GM13976 (cell line): Measurements from ENCODE around the gene REN.

Experiments
- DNase-seq: peaks from one replicate; pipeline ENCODE4 v3.0.0; 2012; ENCODE audit warnings: low spot score
- in situ Hi-C: fragments of 300-500 bp; cut with MboI; formaldehyde crosslinking; loops from one replicate; pipeline ENCODE4 v1.12.0; 2022; ENCODE audit warnings: low sequenced_read_pairs, mixed read lengths, inconsistent platforms; ENCODE audit not compliant: unreplicated experiment
- TF ChIP-seq, protein P1 (sequence below): IDR thresholded peaks from 2 replicates; pipeline ENCODE4 v1.5.1; 2012; ENCODE audit warnings: borderline replicate concordance, mild to moderate bottlenecking; ENCODE audit not compliant: insufficient read depth; ENCODE audit errors: extremely low read depth, missing control alignments, control extremely low read depth

The REN gene

DNA sequence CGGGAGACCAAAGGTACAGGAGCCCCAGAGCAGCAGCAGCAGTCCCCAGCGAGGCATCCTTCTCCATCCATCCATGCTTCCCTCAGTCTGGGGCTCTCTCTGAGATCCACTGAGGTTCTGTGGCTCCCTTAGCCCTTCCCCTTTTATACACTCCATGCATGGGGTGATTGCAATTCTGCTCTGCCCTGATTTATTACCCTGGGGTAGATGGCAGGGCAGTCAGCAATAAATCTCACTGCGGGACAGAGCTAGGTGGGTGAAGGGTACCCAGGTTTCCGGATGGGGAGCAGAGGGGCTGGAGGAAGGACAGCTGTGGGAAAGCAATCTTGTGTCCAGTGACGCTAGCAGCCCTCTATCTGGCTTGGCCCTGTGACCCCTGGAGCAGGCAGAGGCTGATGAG, at the start of gene REN:
TSS of gene REN (minus strand) at position 119 of the 400 bp plus-strand sequence. CDS start at position 75, 44 bp downstream.
- in situ Hi-C loops: loop anchor here (10.0 kb wide), 1 partner anchor 199 kb away; no protein-coding TSS in a partner anchor
- TF ChIP-seq, protein P1, sequence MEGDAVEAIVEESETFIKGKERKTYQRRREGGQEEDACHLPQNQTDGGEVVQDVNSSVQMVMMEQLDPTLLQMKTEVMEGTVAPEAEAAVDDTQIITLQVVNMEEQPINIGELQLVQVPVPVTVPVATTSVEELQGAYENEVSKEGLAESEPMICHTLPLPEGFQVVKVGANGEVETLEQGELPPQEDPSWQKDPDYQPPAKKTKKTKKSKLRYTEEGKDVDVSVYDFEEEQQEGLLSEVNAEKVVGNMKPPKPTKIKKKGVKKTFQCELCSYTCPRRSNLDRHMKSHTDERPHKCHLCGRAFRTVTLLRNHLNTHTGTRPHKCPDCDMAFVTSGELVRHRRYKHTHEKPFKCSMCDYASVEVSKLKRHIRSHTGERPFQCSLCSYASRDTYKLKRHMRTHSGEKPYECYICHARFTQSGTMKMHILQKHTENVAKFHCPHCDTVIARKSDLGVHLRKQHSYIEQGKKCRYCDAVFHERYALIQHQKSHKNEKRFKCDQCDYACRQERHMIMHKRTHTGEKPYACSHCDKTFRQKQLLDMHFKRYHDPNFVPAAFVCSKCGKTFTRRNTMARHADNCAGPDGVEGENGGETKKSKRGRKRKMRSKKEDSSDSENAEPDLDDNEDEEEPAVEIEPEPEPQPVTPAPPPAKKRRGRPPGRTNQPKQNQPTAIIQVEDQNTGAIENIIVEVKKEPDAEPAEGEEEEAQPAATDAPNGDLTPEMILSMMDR: no peak
- no peak for DNase-seq

- DNase-seq: peak; percentile 72
- in situ Hi-C loops: no loop called here
- TF ChIP-seq, protein P1: peak; percentile 14
Observed at GRCh38 chr1:204213668-204214662, 47.8 kb upstream of the REN start, which contains the start of gene GOLT1A. Gene GOLT1A, minus strand, starts transcription at chr1:204213988. Its CDS starts 82 bp downstream, at chr1:204213906.

DNA sequence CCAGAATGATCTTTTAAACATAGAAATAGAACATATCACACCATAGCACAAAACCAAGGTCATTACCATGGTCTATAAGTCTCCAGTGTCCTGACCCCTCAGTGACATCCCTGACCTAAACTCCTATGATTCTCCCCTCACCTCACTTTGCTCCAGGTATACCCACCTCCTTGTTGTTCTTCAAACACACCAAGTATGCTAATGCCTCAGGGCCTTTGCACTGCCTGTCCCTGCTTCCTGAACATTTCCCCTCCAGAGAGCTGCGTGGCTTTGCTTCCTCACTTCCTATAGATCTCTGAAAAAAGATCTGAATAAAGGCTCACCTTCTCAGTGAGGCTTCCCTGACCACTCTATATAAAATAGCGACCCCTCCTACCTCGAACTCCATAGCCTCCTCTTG, 46.6 kb upstream of the REN start:
- TF ChIP-seq, protein P1: no peak
- in situ Hi-C loops: no loop called here
- DNase-seq: no peak

- in situ Hi-C loops: no loop called here
- TF ChIP-seq, protein P1: no peak
- no peak for DNase-seq
Observed at GRCh38 chr1:204211046-204211445, 44.9 kb upstream of the REN start.

- in situ Hi-C loops: no loop called here
- peak; percentile 86 for DNase-seq
- TF ChIP-seq, protein P1: peak; percentile 92
Observed at GRCh38 chr1:204207136-204207616, 41.0 kb upstream of the REN start.

DNA sequence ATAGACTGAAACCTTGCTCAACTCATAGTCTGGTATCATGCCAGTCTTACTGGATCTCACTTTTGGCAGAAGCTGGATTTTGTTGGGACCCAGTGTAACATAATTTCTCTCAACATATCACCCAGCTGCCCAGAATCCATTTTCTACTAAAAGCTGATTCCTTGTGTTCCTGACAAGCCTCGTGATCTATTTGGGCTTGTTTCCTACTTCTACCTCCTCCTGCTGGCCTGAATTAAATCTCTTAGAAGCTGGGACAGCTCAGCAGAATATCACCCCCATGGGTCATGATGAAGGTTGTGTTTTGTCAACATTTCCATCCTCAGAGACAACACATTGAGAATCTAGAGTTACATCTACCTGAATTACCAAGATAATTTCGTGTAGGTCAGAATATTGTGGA, 40.0 kb upstream of the REN start:
- in situ Hi-C loops: no loop called here
- TF ChIP-seq, protein P1: no peak

More for the DNA sequence above, 40.0 kb upstream of the REN start:
- no peak for DNase-seq
